Stimulated activated CD4-positive, alpha-beta T cell treated with anti-CD3 and anti-CD28 coated beads, Interleukin-1b, Interleukin-23, amount 100 ng/mL, for 24 hours (primary cell): ENCODE measurements around the gene ANO10.
"Not testable (repeated sequence)": the region's sequence is repeated elsewhere in the genome, so short reads cannot be mapped to it uniquely, and the experiment has no call there.

ENCODE experiments used
- DNase-seq, 4 experiments: peaks; one replicate each; pipeline ENCODE4 v3.0.0-alpha.2; 2020; ENCODE audit warnings: low read depth in 4 of 4, low spot score in 1 of 4

Gene ANO10

DNA sequence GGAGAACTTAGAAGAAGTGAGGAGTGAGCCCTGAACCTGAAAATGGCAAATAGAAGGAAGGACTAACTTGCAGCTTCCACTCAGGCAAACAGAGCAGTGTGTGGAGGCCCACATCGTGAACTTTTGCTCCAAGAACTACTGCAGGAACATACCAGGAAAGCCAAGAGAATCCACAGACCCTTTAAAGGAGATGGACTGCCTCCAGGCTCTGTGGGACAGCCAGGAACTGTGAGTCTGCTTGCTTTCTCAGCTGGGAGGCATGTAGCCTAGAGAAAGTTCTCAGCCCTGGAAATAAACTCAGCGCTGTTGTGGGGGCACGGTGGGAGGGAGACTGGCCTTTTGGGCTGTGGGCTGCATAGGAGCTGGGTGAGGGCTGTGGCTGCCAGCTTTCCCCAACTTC, 242.5 kb downstream of the ANO10 start:
- DNase-seq: no peak

- DNase-seq: peak; percentile 29 to 51 (median 44)
These were observed 243.5 kb downstream of the ANO10 start for GRCh38 chr3:43378066-43378935.

GRCh38 chr3:43373560-43373928, 248.3 kb downstream of the ANO10 start:
- no peak for DNase-seq

DNA sequence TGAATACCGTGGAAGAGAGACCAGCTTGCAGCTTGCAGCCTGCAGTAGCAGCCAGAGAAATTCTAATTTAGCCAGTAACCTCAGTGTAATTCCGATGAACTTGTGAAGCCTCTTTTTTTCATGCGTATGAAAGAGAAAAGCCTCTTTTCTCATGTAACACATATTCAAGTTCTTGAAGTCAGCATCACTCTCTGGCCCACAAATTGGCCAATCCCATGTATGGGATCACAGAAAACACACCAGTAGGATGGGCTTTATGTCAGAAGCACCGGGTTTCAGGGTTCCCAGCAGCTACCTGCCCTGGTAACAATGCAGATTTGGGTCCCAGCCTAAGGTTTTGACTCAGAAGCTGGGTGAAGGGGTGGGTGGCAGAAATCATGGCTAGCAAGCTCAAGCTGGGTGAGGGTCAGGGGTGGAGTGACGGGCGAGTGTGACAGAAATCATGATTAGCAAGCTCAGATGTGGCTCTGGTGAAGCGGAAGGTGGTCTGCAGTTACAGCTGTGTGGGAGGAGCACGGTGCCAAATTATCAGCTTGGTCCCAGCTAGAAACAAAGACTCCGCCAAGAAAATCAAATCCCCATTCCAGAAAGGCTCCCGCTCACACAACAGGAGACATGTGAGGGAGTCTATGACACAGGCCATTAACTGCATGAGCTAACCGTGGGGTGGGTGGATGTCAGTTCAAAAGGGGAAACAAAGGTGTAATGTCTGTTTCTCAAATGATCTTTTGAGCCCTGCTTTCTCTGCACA, 248.8 kb downstream of the ANO10 start:
- no peak for DNase-seq

DNA sequence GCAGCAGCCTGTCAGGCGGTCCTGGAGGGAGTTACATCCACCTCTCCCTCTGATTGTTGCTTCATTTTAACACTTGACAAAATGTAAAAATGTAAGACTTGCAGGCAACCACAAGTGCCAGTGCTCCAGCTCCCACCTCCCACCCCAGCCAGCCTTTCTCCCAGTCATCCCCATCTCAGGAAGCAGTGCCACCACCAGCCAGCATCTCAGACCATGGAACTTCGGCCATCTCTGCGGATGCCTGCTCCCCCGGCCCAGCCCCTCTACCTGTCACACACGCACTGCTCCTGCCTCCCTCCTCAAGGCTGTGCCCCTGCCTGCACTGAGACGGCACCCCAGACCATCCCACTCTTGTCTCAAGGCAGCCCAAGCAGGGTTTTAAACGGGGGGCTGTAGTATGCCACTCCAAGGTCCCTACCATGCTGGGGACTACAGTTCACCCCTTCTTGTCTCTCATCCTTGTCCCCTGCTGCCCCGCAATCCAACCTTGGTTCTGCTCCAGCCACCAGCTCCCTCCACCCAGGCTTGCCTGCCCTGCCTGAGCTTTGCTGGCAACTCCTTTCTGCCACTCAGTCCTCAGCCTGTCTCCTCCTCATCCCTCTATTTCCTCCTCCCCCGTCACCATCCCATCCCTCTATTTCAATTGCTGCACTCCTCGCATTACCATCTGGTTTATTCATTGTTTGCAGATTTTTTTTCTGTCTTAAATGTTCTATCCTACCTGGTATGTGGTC, 249.6 kb downstream of the ANO10 start:
- DNase-seq: no peak

GRCh38 chr3:43371494-43371893, 250.3 kb downstream of the ANO10 start:
- DNase-seq: no peak

DNA sequence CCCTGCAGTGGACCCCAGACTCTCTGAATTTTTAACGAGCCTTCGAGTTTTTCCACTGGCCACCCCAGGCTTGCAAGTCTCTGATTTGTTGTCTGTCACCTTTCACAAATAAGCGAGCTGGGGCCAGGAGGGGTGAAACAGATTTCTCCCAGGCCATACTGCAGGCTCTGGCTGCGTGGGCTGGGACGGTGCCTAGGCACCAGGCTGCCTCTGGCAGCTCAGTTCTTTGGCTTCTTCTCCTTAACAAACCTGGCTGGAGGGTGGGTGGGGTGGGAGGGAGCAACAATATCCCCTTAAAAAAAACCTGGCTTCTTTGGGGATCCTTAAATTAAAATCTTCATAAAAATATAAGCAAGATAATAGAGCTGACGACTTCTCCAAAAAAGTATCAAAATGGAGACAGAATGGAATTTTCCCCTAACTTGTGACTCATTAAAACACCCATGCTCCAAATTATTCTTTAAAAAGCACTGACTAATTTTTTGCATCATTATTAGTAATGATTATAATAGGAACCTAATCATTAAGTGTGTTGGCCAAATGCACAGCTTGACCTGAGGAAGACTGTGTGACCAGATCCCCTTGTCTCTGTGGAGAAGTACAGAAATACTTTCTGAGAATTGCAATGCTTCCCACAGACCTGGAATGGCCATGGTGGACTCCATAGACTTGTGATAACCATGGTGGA, 251.4 kb downstream of the ANO10 start:
- DNase-seq: no peak

GRCh38 chr3:43369404-43370292, 252.2 kb downstream of the ANO10 start:
- DNase-seq: no peak

DNA sequence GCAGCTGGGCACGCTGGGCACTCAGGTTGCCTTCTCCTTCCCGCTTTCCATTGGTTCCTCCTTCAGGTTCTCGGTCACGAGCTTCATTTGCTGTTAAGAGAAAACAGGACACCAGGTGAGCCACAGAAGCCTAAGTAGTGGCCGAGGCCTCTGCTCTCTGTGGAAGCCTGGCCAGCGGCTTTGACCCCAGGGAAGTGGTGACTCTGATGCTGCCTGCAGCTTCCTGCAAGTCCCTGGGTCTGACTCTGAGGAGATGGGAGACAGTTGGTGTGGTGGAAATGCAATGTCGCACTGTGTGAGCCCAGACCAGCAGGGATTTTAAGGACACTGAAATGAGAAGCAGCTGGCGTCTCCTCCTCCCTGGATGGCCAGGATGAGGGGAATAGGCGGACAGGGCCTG, 254.9 kb downstream of the ANO10 start:
- no peak for DNase-seq

- DNase-seq: no peak
These were observed 255.3 kb downstream of the ANO10 start for GRCh38 chr3:43366481-43366880.

DNA sequence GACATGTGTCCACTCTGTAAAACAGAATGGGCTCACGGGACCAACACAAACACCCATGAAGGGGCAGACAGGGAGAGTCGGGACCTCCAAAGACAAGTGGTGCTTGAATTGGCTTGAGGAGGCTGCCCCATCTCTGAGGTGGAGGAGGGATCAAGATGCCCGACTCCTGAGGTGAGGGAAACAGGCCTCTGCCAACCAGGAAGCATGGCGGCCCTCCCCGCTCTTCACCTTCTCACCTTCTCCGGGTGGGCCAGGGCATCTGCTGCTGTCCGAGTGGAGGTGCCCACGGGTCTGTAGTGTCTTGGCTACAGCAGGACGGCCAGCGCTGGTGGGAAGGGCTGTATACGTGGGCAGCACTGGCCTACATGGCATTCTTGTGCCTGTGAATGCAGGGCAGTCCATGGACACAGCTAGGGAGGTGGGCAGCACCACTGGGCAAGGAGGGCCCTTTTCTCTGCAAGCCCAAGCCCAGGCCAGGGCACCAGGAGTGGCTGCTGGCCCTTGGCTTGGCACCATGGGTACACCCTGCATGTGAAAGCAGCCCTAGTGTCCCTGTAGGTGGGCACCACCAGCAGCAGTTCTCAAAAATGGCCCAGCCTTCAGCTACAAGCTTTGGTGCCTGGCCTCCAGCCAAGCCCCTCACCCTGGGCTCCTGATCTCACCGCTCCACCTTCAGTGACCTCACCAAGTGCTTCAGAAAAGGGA, 256.1 kb downstream of the ANO10 start:
- DNase-seq: no peak

- DNase-seq: no peak
These were observed 256.9 kb downstream of the ANO10 start for GRCh38 chr3:43364926-43365325.

- DNase-seq: no peak
These were observed 257.3 kb downstream of the ANO10 start for GRCh38 chr3:43364494-43364893.

GRCh38 chr3:43363621-43364266, 258.1 kb downstream of the ANO10 start:
- no peak for DNase-seq

GRCh38 chr3:43362961-43363360, 258.9 kb downstream of the ANO10 start:
- DNase-seq: no peak

- no peak for DNase-seq
These were observed 259.6 kb downstream of the ANO10 start for GRCh38 chr3:43362183-43362582.

GRCh38 chr3:43361077-43361476, 260.7 kb downstream of the ANO10 start:
- no peak for DNase-seq

GRCh38 chr3:43356033-43356432, 265.8 kb downstream of the ANO10 start:
- DNase-seq: not testable (repeated sequence)
